KOPT-K1 (cell line): ENCODE results near the gene PRPF6.
A peak's percentile ranks its signal among the peaks of the same experiment; 100 is the strongest.

Experiments
- H3K27ac ChIP-seq: fragments of 200-600 bp; sonication (generic); 2 replicates; pipeline ENCODE4 v1.5.1; 2016; ENCODE audit warnings: antibody characterized with exemption, mild to moderate bottlenecking, low read depth, low read length; ENCODE audit not compliant: poor library complexity, severe bottlenecking
- H3K36me3 ChIP-seq: fragments of 200-600 bp; sonication (generic); 2 replicates; pipeline ENCODE4 v1.5.1; 2017; ENCODE audit warnings: antibody characterized with exemption, mild to moderate bottlenecking, low read length, moderate library complexity; ENCODE audit not compliant: insufficient read depth
- H3K9me3 ChIP-seq: fragments of 200-600 bp; sonication (generic); 2 replicates; pipeline ENCODE4 v1.5.1; 2017; ENCODE audit warnings: antibody characterized with exemption, low read length, mild to moderate bottlenecking; ENCODE audit not compliant: insufficient read depth, poor library complexity, severe bottlenecking

The PRPF6 gene

GRCh38 chr20:64025826-64026412 is 45.0 kb downstream of the PRPF6 start:
- peaks cover 100% of the 10 kb centered on the region for H3K36me3 ChIP-seq
- no peak overlapping the region for H3K27ac ChIP-seq

GRCh38 chr20:64027981-64028685 is 47.2 kb downstream of the PRPF6 start:
- Histone ChIP-seq H3K36me3 (peaks cover 99% of the 10 kb centered on the region), H3K9me3 (no peaks in the 10 kb centered on the region)

More at GRCh38 chr20:64025826-64026412, 45.0 kb downstream of the PRPF6 start:
- no peaks in the 10 kb centered on the region for H3K9me3 ChIP-seq

GRCh38 chr20:64029293-64030117 is 48.6 kb downstream of the PRPF6 start:
- Histone ChIP-seq H3K27ac (no peak overlapping the region), H3K9me3 (no peaks in the 10 kb centered on the region), H3K36me3 (peaks cover 99% of the 10 kb centered on the region)

More at GRCh38 chr20:64027981-64028685, 47.2 kb downstream of the PRPF6 start:
- H3K27ac ChIP-seq, result no peak overlapping the region

DNA sequence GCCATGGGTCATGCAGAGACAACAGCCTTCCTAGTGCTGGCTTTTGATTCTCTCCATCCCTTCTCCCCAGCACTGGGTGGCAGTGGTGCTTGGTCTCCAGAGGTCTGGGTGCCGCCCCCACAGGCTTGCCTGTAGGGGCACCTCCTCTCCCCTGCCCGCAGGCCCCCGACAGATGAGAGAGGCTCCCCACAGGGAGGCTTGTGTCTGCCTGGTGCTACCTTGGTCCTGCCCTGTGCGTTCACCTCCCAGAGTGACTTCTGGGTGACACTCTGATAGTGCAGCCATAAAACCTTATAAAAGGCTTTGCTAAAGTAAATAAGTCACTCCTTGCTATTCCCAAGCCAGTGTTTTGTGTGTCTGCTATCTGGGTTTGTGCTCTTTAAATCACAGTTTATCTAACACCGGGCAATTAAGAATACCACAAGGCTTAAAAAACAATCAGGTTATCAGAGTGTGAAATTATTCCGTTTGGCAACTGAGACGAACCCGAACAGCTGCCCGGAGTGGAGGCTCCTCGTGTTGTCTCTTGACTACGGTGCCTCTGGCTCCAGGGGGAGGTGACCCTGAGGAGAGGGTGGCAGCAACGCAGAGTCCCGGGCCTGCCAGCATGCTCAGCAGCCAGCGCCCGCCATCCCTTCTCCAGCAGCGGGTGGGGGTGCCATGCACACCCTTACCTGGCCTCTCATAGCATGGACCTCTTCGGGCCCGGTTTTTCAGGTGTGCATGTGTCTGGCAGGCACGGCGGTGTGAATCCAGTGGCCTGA is 49.6 kb downstream of the PRPF6 start:
- Histone ChIP-seq H3K36me3 (peaks cover 88% of the 10 kb centered on the region), H3K9me3 (no peaks in the 10 kb centered on the region), H3K27ac (no peak overlapping the region)

DNA sequence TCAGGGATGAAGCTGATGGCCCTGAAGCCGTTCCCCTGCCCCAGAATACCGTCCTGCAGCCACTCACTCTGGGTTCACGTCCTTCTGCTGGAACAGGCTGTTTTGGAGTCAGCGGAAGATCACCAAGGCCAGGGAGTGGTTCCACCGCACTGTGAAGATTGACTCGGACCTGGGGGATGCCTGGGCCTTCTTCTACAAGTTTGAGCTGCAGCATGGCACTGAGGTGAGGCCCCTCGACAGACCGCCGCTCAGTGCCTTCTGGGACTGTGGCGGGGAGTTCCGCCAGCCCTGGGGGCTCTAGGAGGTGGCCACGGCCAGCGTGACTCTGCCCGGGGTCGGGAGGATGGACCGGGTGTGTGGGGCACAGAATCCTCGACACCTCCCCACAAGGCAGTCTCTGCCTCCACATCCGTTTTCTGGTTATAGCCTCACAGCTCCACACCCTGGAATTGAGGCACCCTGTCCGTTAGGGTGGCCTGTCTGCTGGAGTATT is 50.9 kb downstream of the PRPF6 start:
- Histone ChIP-seq H3K27ac (no peak overlapping the region), H3K9me3 (no peaks in the 10 kb centered on the region), H3K36me3 (peaks cover 76% of the 10 kb centered on the region)

GRCh38 chr20:64032706-64033624 is 52.0 kb downstream of the PRPF6 start:
- Histone ChIP-seq H3K36me3 (peaks cover 65% of the 10 kb centered on the region), H3K27ac (peak overlapping the region; percentile 91), H3K9me3 (no peaks in the 10 kb centered on the region)

DNA sequence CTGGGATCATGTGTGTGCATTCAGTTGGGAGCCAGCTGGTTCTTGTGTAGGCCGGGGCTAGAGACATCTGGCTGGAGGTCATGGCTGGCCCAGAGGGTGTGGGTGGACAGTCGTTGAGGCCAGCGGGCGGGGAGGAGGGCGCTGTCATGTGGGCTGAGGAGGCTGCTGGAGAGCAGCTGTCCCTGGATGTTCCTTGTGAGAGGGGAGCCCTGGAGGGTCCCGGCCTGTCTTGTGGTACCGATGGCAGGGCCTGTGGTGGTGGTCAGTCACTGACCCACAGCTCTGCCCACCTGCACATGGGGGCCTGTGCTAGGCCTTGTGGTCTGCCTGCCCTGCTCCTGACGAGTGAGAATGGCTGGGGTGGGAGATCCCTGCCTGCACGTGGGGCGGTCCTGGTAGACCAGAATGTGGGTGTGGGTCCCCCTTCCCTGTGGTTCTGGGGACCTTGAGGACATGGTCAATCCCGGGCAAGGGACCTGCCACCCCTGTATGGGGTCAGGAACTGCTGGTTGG is 53.1 kb downstream of the PRPF6 start:
- Histone ChIP-seq H3K9me3 (no peaks in the 10 kb centered on the region), H3K27ac (peak overlapping the region; percentile 91), H3K36me3 (peaks cover 54% of the 10 kb centered on the region)

GRCh38 chr20:64035066-64035932 is 54.4 kb downstream of the PRPF6 start:
- Histone ChIP-seq H3K27ac (peak overlapping the region; percentile 91), H3K9me3 (no peaks in the 10 kb centered on the region), H3K36me3 (peaks cover 41% of the 10 kb centered on the region)

DNA sequence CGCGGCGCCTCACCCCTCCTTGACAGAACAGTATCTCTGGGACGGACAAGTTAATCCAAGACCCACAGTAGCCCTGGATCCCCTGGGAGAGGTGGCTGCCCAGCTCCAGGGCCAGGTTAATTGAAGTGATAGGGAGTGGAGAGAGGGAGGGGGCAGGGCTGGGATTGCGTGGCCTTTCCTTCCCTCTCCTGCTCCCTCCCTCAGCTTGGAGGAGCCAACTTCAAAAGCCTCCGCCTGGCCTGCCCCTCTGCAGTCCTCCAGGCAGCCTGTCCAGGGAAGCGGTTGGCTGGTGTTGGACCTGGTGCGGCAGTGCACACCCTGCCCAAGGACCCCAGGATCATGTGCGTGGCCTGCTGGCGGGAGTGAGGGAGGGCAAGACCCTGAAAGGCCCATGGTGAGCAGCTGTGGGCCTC is 55.0 kb downstream of the PRPF6 start, which contains the start of gene C20orf204:
TSS of gene C20orf204 (plus strand) at position 250 of the 413 bp plus-strand sequence. CDS start at position 392, 142 bp downstream.
- H3K36me3 ChIP-seq, result peaks cover 35% of the 10 kb centered on the region
- peak within 1 kb of the TSS; percentile 91 for H3K27ac ChIP-seq
- no peaks in the 10 kb centered on the region for H3K9me3 ChIP-seq

- Histone ChIP-seq H3K27ac (peak overlapping the region; percentile 91), H3K9me3 (no peaks in the 10 kb centered on the region), H3K36me3 (peaks cover 29% of the 10 kb centered on the region)
Observed at GRCh38 chr20:64036346-64037198, 55.6 kb downstream of the PRPF6 start.

DNA sequence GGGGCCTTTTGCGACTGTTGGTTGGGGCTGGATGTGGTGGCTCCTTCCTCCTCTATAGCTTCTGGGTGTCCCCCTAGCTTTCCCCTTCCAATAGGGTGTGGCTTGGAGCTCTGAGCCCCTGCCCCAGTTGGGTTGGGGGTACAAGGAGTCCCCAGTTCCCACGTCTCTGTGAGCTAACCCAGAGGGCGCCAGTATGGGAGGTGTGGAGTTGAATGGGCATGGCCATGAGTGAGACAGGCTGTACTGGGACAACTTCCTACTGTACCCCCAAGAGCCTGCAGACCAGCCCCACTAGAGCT is 56.2 kb downstream of the PRPF6 start:
- peak overlapping the region; percentile 91 for H3K27ac ChIP-seq
- H3K9me3 ChIP-seq, result no peaks in the 10 kb centered on the region
- peaks cover 24% of the 10 kb centered on the region for H3K36me3 ChIP-seq

DNA sequence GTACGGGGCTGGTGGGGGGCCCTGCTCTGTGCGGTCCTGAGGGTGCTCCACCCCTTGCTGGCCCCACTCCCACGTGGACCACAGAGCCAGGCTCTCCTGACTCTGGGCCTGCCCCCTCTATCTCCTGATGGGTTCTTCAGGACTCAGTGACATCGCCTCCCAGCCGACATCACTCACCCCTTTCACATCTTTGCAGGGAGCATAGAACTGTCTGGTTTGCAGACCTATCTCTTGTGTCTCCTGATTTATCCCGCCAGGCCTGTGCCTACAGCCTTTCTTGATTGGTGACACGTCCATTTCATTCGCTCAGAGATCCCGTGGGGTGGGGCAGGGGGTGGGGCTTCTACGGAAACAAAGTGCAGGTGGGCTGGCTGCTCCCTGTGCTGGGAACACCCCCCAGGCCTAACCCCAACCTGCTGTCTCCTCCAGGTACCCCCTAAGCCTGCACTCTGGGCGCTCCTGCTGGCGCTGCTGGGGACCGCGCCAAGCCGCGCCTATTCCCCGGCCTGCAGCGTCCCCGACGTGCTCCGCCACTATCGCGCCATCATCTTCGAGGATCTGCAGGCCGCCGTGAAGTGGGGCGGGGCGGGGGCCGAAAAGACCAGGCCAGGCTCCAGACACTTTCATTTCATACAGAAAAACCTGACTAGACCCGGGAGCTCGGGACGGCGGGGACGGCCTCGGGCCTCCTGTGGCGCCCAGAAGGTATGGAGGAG is 56.7 kb downstream of the PRPF6 start:
- H3K9me3 ChIP-seq, result no peaks in the 10 kb centered on the region
- H3K27ac ChIP-seq, result peak overlapping the region; percentile 91

More for the DNA sequence above, 56.7 kb downstream of the PRPF6 start:
- H3K36me3 ChIP-seq, result peaks cover 18% of the 10 kb centered on the region
